GM18508 (cell line): Measurements from ENCODE around the gene EML5.
"Not testable (repeated sequence)": the region's sequence is repeated elsewhere in the genome, so short reads cannot be mapped to it uniquely, and the experiment has no call there.

ENCODE experiments used
- ATAC-seq: cut with Tn5 transposase; IDR thresholded peaks from one replicate; pipeline ENCODE4 v1.9.1; 2021; ENCODE audit warnings: moderate number of reproducible peaks; ENCODE audit not compliant: insufficient read depth, unreplicated experiment

Gene EML5

GRCh38 chr14:88804477-88804876, 11.7 kb upstream of the EML5 start:
- ATAC-seq: no peak

GRCh38 chr14:88804035-88804434, 11.3 kb upstream of the EML5 start:
- no peak for ATAC-seq

GRCh38 chr14:88802596-88802995, 9.8 kb upstream of the EML5 start:
- no peak for ATAC-seq

GRCh38 chr14:88799522-88799921, 6.8 kb upstream of the EML5 start:
- ATAC-seq: no peak

- no peak for ATAC-seq
These were observed 5.4 kb upstream of the EML5 start for GRCh38 chr14:88798156-88798555.

- ATAC-seq: no peak
These were observed 489 bp upstream of the EML5 start for GRCh38 chr14:88793259-88793625.

GRCh38 chr14:88791629-88792472, 902 bp downstream of the EML5 start:
- ATAC-seq: no peak

- no peak for ATAC-seq
These were observed 1.5 kb downstream of the EML5 start for GRCh38 chr14:88791252-88791621.

GRCh38 chr14:88790501-88791251, 2.1 kb downstream of the EML5 start:
- no peak for ATAC-seq

GRCh38 chr14:88789573-88789972, 3.2 kb downstream of the EML5 start:
- ATAC-seq: not testable (repeated sequence)

GRCh38 chr14:88786715-88787114, 6.0 kb downstream of the EML5 start:
- ATAC-seq: no peak

GRCh38 chr14:88785911-88786310, 6.8 kb downstream of the EML5 start:
- no peak for ATAC-seq

GRCh38 chr14:88775532-88775931, 17.2 kb downstream of the EML5 start:
- ATAC-seq: no peak

GRCh38 chr14:88770736-88771135, 22.0 kb downstream of the EML5 start:
- no peak for ATAC-seq

- no peak for ATAC-seq
These were observed 27.6 kb downstream of the EML5 start for GRCh38 chr14:88765130-88765529.

GRCh38 chr14:88753873-88754272, 38.9 kb downstream of the EML5 start:
- no peak for ATAC-seq

GRCh38 chr14:88750945-88751344, 41.8 kb downstream of the EML5 start:
- ATAC-seq: no peak

GRCh38 chr14:88750413-88750812, 42.3 kb downstream of the EML5 start:
- ATAC-seq: no peak

GRCh38 chr14:88749139-88749538, 43.6 kb downstream of the EML5 start:
- no peak for ATAC-seq

- ATAC-seq: no peak
These were observed 44.5 kb downstream of the EML5 start for GRCh38 chr14:88748288-88748687.

GRCh38 chr14:88746052-88746451, 46.7 kb downstream of the EML5 start:
- ATAC-seq: no peak

- no peak for ATAC-seq
These were observed 55.5 kb downstream of the EML5 start for GRCh38 chr14:88737245-88737644.
